SH-SY5Y (cell line): ENCODE results near the gene PDGFD.

Experiments used
- GATA2 ChIP-seq: IDR thresholded peaks from 2 replicates; pipeline ENCODE4 v1.6.1; 2011; ENCODE audit warnings: mild to moderate bottlenecking, low read depth, low read length
- GATA3 ChIP-seq: IDR thresholded peaks from 2 replicates; pipeline ENCODE4 v1.6.1; 2011; ENCODE audit warnings: low read depth, mild to moderate bottlenecking, low read length, moderate library complexity

GRCh38 chr11:104159356-104159755 is 4.6 kb downstream of the PDGFD start:
- TF ChIP-seq GATA2 (no peak), GATA3 (no peak)
